COR-L47 (cell line): ENCODE measurements around the gene TAF4.
A peak's percentile ranks its signal among the peaks of the same experiment; 100 is the strongest.
"Not testable (repeated sequence)": the region's sequence is repeated elsewhere in the genome, so short reads cannot be mapped to it uniquely, and the experiment has no call there.

Experiments
- DNase-seq: peaks from one replicate; lab custom pipeline; 2025; lab: John Stamatoyannopoulos, UW

Gene TAF4

GRCh38 chr20:62065674-62066338 is at the start of gene TAF4:
Gene TAF4, minus strand, starts transcription at chr20:62065881. Its CDS starts 71 bp downstream, at chr20:62065810.
- DNase-seq = peak; percentile 85

- DNase-seq = no peak
These were observed 49.2 kb upstream of the TAF4 start for GRCh38 chr20:62114894-62115293.

GRCh38 chr20:62112368-62112767 is 46.7 kb upstream of the TAF4 start:
- no peak for DNase-seq

DNA sequence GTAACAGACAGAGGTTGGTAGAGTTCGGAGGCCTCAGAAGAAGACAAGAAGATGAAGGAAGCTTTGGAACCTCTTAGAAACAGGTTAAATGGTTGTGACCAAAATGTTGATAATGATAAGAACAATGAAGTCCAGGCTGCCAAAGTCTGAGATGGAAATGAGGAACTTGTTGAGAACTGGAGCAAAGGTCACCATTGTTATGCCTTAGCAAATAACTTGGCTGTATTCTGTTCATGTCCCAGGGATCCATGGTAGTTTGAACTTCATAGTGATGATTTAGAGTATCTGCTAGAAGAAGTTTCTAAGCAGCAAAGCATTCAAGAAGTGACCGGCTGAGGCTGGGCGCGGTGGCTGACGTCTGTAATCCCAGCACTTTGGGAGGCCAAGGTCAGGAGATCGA is 45.5 kb upstream of the TAF4 start:
- no peak for DNase-seq

DNA sequence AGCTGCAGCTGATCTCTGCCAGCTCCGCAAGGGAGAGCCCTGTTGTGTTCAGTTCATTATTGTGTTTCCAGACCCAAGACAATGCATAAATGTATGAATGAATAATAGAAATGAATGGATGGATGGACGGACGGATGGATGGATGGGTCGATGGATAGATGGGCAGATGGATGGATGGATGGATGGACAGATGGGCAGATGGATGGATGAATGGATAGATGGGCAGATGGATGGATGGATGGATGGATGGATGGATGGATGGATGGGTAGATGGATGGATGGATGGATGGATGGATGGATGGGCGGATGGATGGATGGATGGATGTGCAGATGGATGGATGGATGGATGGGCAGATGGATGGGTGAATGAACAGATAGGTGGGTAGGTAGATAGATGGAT is 39.9 kb upstream of the TAF4 start:
- DNase-seq = no peak

DNA sequence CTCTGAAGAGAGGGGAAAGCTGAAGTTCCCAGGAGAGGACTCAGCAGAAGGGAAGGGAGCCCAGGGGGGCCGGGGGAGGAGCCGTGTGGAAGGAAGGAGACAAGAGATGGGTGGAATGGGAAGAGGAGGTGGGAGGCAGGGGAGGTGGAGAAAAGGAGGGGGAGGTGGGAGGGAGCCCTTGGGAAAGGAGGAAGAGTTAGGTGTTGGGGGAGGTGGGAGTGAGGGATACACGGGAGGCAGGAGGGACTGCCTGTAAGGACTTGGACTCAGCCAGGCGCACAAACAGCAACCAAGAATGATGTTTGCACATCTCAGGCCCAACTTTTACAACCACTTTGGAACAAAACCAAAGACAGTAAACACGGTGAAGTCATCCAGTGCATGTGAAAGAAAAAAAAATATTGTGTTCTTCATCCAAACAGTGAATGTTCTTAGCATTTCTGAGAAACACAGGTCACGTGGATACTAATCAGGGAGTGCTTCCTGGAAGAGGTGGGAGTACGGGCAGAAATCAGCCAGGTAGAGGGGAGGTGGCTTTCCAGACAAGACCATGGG is 39.2 kb upstream of the TAF4 start:
- no peak for DNase-seq

GRCh38 chr20:62104234-62104789 is 38.6 kb upstream of the TAF4 start:
- no peak for DNase-seq

GRCh38 chr20:62103508-62104233 is 38.0 kb upstream of the TAF4 start:
- no peak for DNase-seq

DNA sequence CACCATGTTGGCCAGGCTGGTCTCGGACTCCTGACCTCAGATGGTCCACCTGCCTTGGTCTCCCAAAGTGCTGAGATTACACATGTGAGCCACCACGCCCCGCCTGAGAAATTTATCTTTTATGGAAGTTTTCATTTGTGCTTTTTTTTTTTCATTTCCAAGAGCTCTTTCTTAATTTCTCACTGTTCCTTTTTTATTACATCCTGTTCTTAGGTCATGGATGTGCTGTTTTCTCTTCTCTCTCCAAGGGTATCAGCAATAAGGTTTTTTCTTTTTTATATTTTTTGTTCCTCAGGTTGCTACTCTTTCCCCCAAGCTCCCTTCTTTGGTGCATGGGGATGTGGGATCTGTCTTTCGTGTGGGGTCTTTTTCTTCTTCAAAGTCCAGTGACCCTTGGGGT is 35.4 kb upstream of the TAF4 start:
- no peak for DNase-seq

DNA sequence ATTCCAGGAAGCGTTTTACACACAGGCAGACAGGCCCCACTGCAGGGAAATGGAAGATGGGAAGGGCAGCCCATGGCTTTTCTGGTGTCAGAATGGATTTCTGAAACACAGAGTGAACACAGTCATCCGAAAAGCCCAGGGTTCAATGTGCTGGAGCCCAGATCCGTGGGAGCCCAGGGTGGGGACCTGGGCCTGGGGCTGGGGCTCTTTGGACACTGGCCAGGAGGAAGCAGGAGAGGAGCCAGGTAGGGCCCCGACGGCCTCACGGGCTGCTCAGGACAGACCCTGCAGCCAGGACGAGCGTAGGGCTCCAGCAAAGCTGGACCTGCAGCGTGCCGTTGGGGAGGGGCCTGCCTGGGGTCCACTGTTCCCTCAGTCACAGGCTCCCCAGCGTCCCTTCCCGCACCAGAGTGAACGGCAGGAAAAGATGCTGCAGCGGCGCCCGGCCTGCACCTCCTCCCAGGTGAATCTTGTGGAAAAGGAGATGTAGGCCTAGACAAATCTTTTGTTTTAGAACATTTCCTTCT is 32.3 kb upstream of the TAF4 start:
- no peak for DNase-seq

- DNase-seq = no peak
These were observed 31.0 kb upstream of the TAF4 start for GRCh38 chr20:62096421-62097380.

DNA sequence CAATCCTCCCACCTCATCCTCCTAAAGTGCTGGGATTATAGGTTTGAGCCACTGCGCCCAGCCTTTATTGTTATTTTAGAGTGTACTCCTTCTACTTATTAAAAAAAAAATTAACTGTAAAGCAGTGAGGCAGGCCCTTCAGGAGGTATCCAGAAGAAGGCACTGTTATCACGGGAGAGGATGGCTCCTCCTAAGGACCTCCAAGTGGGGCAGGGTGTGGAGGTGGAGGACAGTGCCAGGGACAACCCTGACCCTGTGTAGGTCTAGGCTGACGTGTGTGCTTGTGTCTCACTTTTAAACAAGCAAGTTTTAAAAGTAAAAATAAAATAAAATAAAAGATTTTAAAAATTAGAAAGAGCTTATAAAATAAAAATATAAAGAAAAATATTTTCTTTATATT is 23.7 kb upstream of the TAF4 start:
- no peak for DNase-seq

DNA sequence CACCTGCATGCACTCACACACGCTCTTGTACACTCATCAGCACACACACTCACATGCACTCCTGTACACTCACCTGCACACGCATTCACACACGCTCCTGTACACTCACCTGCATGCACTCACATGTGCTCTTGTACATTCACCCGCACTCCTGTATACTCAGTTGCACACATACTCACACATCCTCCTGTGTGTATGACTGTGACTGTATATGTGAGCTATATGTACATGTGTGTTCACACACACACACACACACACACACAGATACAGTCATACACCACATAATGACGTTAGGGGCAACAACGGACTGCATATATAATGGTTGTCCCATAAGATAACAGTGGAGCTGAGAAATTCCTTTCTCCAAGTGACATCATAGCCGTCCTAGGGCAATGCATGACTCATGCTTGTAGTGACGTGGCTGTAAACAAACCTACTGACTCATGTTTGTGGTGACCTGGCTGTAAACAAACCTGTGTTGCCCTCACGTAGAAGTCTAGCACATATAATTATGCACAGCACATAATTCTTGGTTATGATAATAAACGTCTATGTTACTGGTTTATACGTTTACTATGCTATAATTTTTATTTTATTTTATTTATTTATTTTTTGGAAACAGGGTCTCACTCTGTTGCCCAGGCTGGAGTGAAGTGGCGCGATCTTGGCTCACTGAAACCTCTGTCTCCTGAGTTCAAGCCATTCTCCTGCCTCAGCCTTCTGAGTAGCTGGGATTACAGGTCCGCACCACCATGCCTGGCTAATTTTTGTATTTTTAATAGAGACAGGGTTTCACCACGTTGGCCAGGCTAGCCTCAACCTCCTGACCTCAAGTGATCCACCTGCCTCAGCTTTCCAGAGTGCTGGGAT is 22.8 kb upstream of the TAF4 start:
- no peak for DNase-seq

DNA sequence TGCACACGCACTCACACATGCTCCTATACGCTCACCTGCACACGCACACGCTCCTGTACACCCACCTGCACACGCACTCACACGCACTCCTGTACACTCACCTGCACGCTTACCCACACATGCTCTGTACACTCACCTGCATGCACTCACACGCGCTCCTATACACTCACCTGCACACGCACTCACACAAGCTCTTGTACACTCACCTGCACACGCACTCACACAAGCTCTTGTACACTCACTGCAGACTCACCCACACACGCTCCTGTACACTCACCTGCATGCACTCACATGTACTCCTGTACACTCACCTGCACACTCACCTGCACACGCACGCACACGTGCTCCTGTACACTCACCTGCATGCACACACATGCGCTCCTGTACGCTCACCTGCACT is 22.0 kb upstream of the TAF4 start:
- no peak for DNase-seq

DNA sequence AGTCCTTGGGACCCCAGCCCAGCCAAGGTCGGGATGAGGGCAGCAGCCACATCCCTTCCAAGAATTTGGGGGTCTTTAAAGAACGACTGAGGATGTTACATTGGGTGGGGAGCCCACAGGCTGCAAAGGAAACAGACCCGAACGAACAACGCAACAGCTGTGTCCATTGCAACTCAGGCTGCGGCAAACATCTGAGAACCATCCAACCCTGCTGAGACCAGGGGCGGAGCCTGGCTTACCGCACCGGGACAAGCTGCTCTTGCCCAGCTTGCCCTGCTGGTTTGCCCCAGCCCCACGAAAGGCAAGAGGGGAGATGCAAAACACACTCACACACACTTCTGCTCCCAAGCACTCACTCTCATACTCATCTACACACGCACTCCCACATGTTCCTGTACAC is 21.5 kb upstream of the TAF4 start:
- no peak for DNase-seq

GRCh38 chr20:62085206-62085605 is 19.5 kb upstream of the TAF4 start:
- DNase-seq = no peak

GRCh38 chr20:62084224-62084623 is 18.5 kb upstream of the TAF4 start:
- DNase-seq = not testable (repeated sequence)

- DNase-seq = no peak
These were observed 17.6 kb upstream of the TAF4 start for GRCh38 chr20:62083312-62083711.

GRCh38 chr20:62080249-62080990 is 14.7 kb upstream of the TAF4 start:
- no peak for DNase-seq

GRCh38 chr20:62079166-62079565 is 13.5 kb upstream of the TAF4 start:
- DNase-seq = no peak
